H1 (cell line): ENCODE data around the gene NPBWR2. TPM values are rescaled to one million over a fixed set of nuclear protein-coding genes. Genes with fewer than 3 reads are reported as not detected.

Experiments
- CTCF ChIA-PET: fragments of 300-600 bp; sonication (Branson Sonifier 250); formaldehyde crosslinking; loops from one replicate; lab custom pipeline; 2021; ENCODE audit not compliant: partially characterized antibody; lab: Charles Lee
- POLR2A ChIA-PET: fragments of 300-600 bp; sonication (Branson Sonifier 250); formaldehyde crosslinking; loops from one replicate; lab custom pipeline; 2021; ENCODE audit warnings: inconsistent platforms; ENCODE audit not compliant: partially characterized antibody; lab: Charles Lee
- DNase-seq, 2 experiments: peaks; one replicate each; pipeline versions ENCODE4 v3.0.0 to v3.0.0-alpha.2; 2010 to 2022; ENCODE audit warnings: low spot score in 2 of 2, low read depth in 1 of 2, mixed read lengths in 1 of 2
- FAIRE-seq: peaks from 2 replicates; lab custom pipeline; 2011; peaks lifted over from hg19 to GRCh38; lab: Jason Lieb, UNC
- H2AFZ ChIP-seq: 2 replicates; pipeline ENCODE4 v1.8.1; 2012; ENCODE audit warnings: low read length, inconsistent platforms
- H2AK5ac ChIP-seq: 2 replicates; pipeline ENCODE4 v1.6.1; 2013; ENCODE audit warnings: low read depth, low read length
- H2BK120ac ChIP-seq: replicated peaks from 2 replicates; pipeline ENCODE3; 2013; ENCODE audit warnings: low read depth, low read length, inconsistent platforms
- H2BK12ac ChIP-seq: 2 replicates; pipeline ENCODE4 v1.6.1; 2013; ENCODE audit warnings: low read depth, low read length
- H2BK15ac ChIP-seq: 2 replicates; pipeline ENCODE4 v1.6.1; 2013; ENCODE audit warnings: low read length
- H2BK20ac ChIP-seq: 2 replicates; pipeline ENCODE4 v1.6.1; 2013; ENCODE audit warnings: low read length
- H2BK5ac ChIP-seq: 2 replicates; pipeline ENCODE4 v1.6.1; 2013; ENCODE audit warnings: low read depth, low read length
- H3K14ac ChIP-seq: 2 replicates; pipeline ENCODE4 v1.6.1; 2013; ENCODE audit warnings: inconsistent platforms; ENCODE audit not compliant: insufficient read length
- H3K18ac ChIP-seq: 2 replicates; pipeline ENCODE4 v1.6.1; 2013; ENCODE audit warnings: low read length; ENCODE audit errors: extremely low read depth
- H3K23ac ChIP-seq: 2 replicates; pipeline ENCODE4 v1.6.1; 2013; ENCODE audit warnings: inconsistent platforms; ENCODE audit not compliant: insufficient read length
- H3K23me2 ChIP-seq: 2 replicates; pipeline ENCODE4 v1.6.1; 2013; ENCODE audit warnings: low read depth, low read length
- H3K27ac ChIP-seq: 2 replicates; pipeline ENCODE4 v1.6.1; 2011; ENCODE audit warnings: low read depth, low read length, inconsistent platforms
- H3K27me3 ChIP-seq, 4 experiments: replicated peaks in 1 of 4; 1 replicate in 1 of 4; 2 replicates in 3 of 4; pipeline versions ENCODE4 v1.6.1 to v1.8.1; 2011 to 2013; ENCODE audit warnings: low read length in 3 of 4, mild to moderate bottlenecking in 3 of 4, inconsistent platforms in 2 of 4, mixed read lengths in 2 of 4, moderate library complexity in 1 of 4; ENCODE audit not compliant: control insufficient read depth in 3 of 4, insufficient read depth in 3 of 4; ENCODE audit errors: extremely low read depth in 1 of 4
- H3K36me3 ChIP-seq, 4 experiments: 2 replicates each; pipeline versions ENCODE4 v1.6.1 to v1.8.1; 2011 to 2013; ENCODE audit warnings: mild to moderate bottlenecking in 4 of 4, low read length in 3 of 4, moderate library complexity in 2 of 4, control low read depth in 1 of 4, inconsistent platforms in 1 of 4; ENCODE audit not compliant: insufficient read depth in 4 of 4, control insufficient read depth in 2 of 4
- H3K4ac ChIP-seq: replicated peaks from 2 replicates; pipeline ENCODE3; 2013; ENCODE audit warnings: low read length, low read depth, mixed read lengths, inconsistent platforms; ENCODE audit not compliant: insufficient read length
- H3K4me1 ChIP-seq, 4 experiments: replicated peaks in 1 of 4; 1 replicate in 1 of 4; 2 replicates in 3 of 4; pipeline versions ENCODE4 v1.6.1 to v1.8.1; 2011 to 2013; ENCODE audit warnings: low read length in 3 of 4, inconsistent platforms in 2 of 4, mixed read lengths in 1 of 4; ENCODE audit not compliant: insufficient read depth in 4 of 4, control insufficient read depth in 3 of 4
- H3K4me2 ChIP-seq, 2 experiments: 2 replicates each; pipeline versions ENCODE4 v1.6.1 to v1.8.1; 2011 to 2013; ENCODE audit warnings: low read depth in 2 of 2, low read length in 2 of 2, control low read depth in 1 of 2, inconsistent platforms in 1 of 2, mild to moderate bottlenecking in 1 of 2; ENCODE audit not compliant: insufficient read depth in 1 of 2
- H3K4me3 ChIP-seq, 4 experiments: fragments of 200-600, 300-600 bp in 1 of 4; sonication (generic), shearing (Covaris generic), sonication (Bioruptor Twin) in 1 of 4; 2 replicates each; pipeline versions ENCODE4 v1.5.1 to v1.8.1; 2011 to 2016; ENCODE audit warnings: low read length in 4 of 4, low read depth in 3 of 4, control low read depth in 2 of 4, inconsistent platforms in 2 of 4, mild to moderate bottlenecking in 2 of 4, mixed read lengths in 1 of 4, moderate library complexity in 1 of 4; ENCODE audit not compliant: insufficient read depth in 2 of 4; ENCODE audit errors: extremely low read depth in 1 of 4
- H3K56ac ChIP-seq: replicated peaks from 2 replicates; pipeline ENCODE3; 2013; ENCODE audit warnings: low read depth, mild to moderate bottlenecking, mixed read lengths, low read length, inconsistent platforms; ENCODE audit not compliant: insufficient read length
- H3K79me1 ChIP-seq: 2 replicates; pipeline ENCODE4 v1.6.1; 2013; ENCODE audit warnings: low read depth, low read length, control low read depth
- H3K79me2 ChIP-seq, 2 experiments: 2 replicates each; pipeline versions ENCODE4 v1.6.1 to v1.8.1; 2012 to 2013; ENCODE audit warnings: low read length in 2 of 2, mild to moderate bottlenecking in 2 of 2, inconsistent platforms in 1 of 2; ENCODE audit not compliant: insufficient read depth in 2 of 2, control insufficient read depth in 1 of 2
- H3K9ac ChIP-seq, 4 experiments: replicated peaks in 1 of 4; 1 replicate in 1 of 4; 2 replicates in 3 of 4; pipeline versions ENCODE4 v1.6.1 to v1.8.1; 2011 to 2013; ENCODE audit warnings: low read depth in 3 of 4, low read length in 3 of 4, control low read depth in 2 of 4, mild to moderate bottlenecking in 2 of 4, moderate library complexity in 2 of 4, inconsistent platforms in 1 of 4; ENCODE audit errors: extremely low read depth in 1 of 4
- H3K9me3 ChIP-seq, 2 experiments: 2 replicates each; pipeline versions ENCODE4 v1.6.1 to v1.8.1; 2012 to 2013; ENCODE audit warnings: mild to moderate bottlenecking in 2 of 2, moderate library complexity in 2 of 2, control low read depth in 1 of 2, inconsistent platforms in 1 of 2, low read depth in 1 of 2, low read length in 1 of 2, mixed read lengths in 1 of 2; ENCODE audit not compliant: insufficient read depth in 2 of 2
- H4K20me1 ChIP-seq, 2 experiments: replicated peaks in 1 of 2; 2 replicates each; pipeline versions ENCODE3 to v1.8.1; 2011 to 2013; ENCODE audit warnings: inconsistent platforms in 2 of 2, low read length in 2 of 2, mild to moderate bottlenecking in 1 of 2; ENCODE audit not compliant: insufficient read depth in 2 of 2, control insufficient read depth in 1 of 2
- H4K5ac ChIP-seq: 2 replicates; pipeline ENCODE4 v1.6.1; 2013; ENCODE audit warnings: low read length, low read depth, mixed read lengths, inconsistent platforms; ENCODE audit not compliant: insufficient read length
- H4K8ac ChIP-seq: 2 replicates; pipeline ENCODE4 v1.8.0; 2013; ENCODE audit warnings: mild to moderate bottlenecking, moderate library complexity, low read length, inconsistent platforms; ENCODE audit not compliant: insufficient read depth; ENCODE audit errors: extremely low read depth
- H4K91ac ChIP-seq: replicated peaks from 2 replicates; pipeline ENCODE3; 2013; ENCODE audit warnings: low read length, mixed read lengths, inconsistent platforms; ENCODE audit not compliant: insufficient read length
- ASH2L ChIP-seq: fragments of 200-600, 300-600 bp; sonication (generic); IDR thresholded peaks from one replicate; pipeline ENCODE4 v1.7.1; 2017; ENCODE audit warnings: low read length
- BCL11A ChIP-seq, 2 experiments: IDR thresholded peaks; one replicate each; pipeline ENCODE4 v1.6.1; 2011; ENCODE audit warnings: low read depth in 2 of 2, low read length in 2 of 2, mild to moderate bottlenecking in 2 of 2
- CBX5 ChIP-seq: fragments of 300-800, 300-1000 bp; sonication (generic); IDR thresholded peaks from 2 replicates; pipeline ENCODE4 v1.7.1; 2016; ENCODE audit warnings: antibody characterized with exemption, low read length, low read depth
- CHD1 ChIP-seq: IDR thresholded peaks from 2 replicates; pipeline ENCODE4 v1.6.1; 2012; ENCODE audit warnings: low read depth, low read length, improper control_type of control experiment
- EGR1 ChIP-seq: IDR thresholded peaks from 2 replicates; pipeline ENCODE4 v1.6.1; 2011; ENCODE audit warnings: low read depth, low read length, borderline replicate concordance
- GTF2F1 ChIP-seq: IDR thresholded peaks from 2 replicates; pipeline ENCODE4 v1.6.1; 2012; ENCODE audit warnings: low read depth, low read length, improper control_type of control experiment, borderline replicate concordance
- PHF8 ChIP-seq: fragments of 200-600 bp; sonication (generic); conservative IDR thresholded peaks from 2 replicates; pipeline ENCODE4 v1.7.1; 2012; ENCODE audit warnings: low read depth, mild to moderate bottlenecking, inconsistent platforms, low read length, moderate library complexity
- POLR2A ChIP-seq, 2 experiments: IDR thresholded peaks; 1 replicate in 1 of 2; 2 replicates in 1 of 2; pipeline ENCODE4 v1.6.1; 2011; ENCODE audit warnings: low read depth in 2 of 2, low read length in 2 of 2, mild to moderate bottlenecking in 2 of 2; ENCODE audit errors: control extremely low read depth in 1 of 2
- POLR2AphosphoS5 ChIP-seq: IDR thresholded peaks from 2 replicates; pipeline ENCODE4 v1.6.1; 2011; ENCODE audit warnings: low read depth, low read length
- POU5F1 ChIP-seq: IDR thresholded peaks from 2 replicates; pipeline ENCODE4 v1.6.1; 2011; ENCODE audit warnings: low read depth, mild to moderate bottlenecking, low read length, moderate library complexity
- RAD21 ChIP-seq, 2 experiments: IDR thresholded peaks in 1 of 2; conservative IDR thresholded peaks in 1 of 2; 2 replicates each; pipeline ENCODE4 v1.6.1; 2011; ENCODE audit warnings: low read depth in 2 of 2, low read length in 2 of 2, improper control_type of control experiment in 1 of 2, inconsistent platforms in 1 of 2, mild to moderate bottlenecking in 1 of 2, moderate library complexity in 1 of 2
- RNF2 ChIP-seq: fragments of 200-900, 300-1000 bp; sonication (generic); IDR thresholded peaks from 2 replicates; pipeline ENCODE4 v1.7.1; 2016; ENCODE audit warnings: borderline replicate concordance, low read depth, mild to moderate bottlenecking, antibody characterized with exemption, low read length; ENCODE audit not compliant: poor library complexity, severe bottlenecking; ENCODE audit errors: missing control alignments
- RXRA ChIP-seq: IDR thresholded peaks from 2 replicates; pipeline ENCODE4 v1.6.1; 2011; ENCODE audit warnings: low read depth, mild to moderate bottlenecking, low read length, moderate library complexity; ENCODE audit not compliant: insufficient read depth
- TAF1 ChIP-seq: IDR thresholded peaks from 2 replicates; pipeline ENCODE4 v1.6.1; 2011; ENCODE audit warnings: mild to moderate bottlenecking, low read depth, low read length
- TCF12 ChIP-seq: IDR thresholded peaks from 2 replicates; pipeline ENCODE4 v1.6.1; 2011; ENCODE audit warnings: low read depth, mild to moderate bottlenecking, low read length
- WGBS, 2 experiments: shearing (Covaris generic) in 1 of 2; methylation state at CpG; one replicate each; pipeline versions ENCODE4 v1.1.6 to v1.1.7; 2013 to 2015; ENCODE audit warnings: low lambda C conversion rate in 2 of 2, mixed read lengths in 2 of 2, inconsistent platforms in 1 of 2, low coverage in 1 of 2, missing lambda C conversion rate in 1 of 2; ENCODE audit not compliant: insufficient replicate concordance in 2 of 2, insufficient coverage in 1 of 2, insufficient read length in 1 of 2; ENCODE audit errors: extremely low coverage in 1 of 2, missing lambda C conversion rate in 1 of 2; 5-methylcytosine and 5-hydroxymethylcytosine counted together
- polyA plus RNA-seq, 7 experiments: library from polyadenylated mRNA; depleted of rRNA in 3 of 7; stranded (reverse) in 5 of 7; unstranded in 2 of 7; fragments of >200 nt in 5 of 7; fragments of 200-250 nt in 2 of 7; gene quantifications; 1 replicate in 5 of 7; 2 replicates in 1 of 7; 4 replicates in 1 of 7; pipeline versions ENCODE4 v1.2.1 to v1.2.3, GENCODE V29; 2011 to 2013; ENCODE audit warnings: missing spikeins in 2 of 7, mixed read lengths in 2 of 7
- total RNA-seq: library from RNA; stranded (reverse); fragmentation: NEBNext Ultra II Directional; extraction: Animal tissue kit (Norgen Biotek cat#: 25700); gene quantifications from 2 replicates; pipeline ENCODE4 v1.2.1, GENCODE V29; 2021

The NPBWR2 gene
- total and polyA plus RNA-seq, 2 of the 8 experiments (the other 6 are each of a cell fraction or from before 2014, with no cell fraction given) = not detected

- H3K4me2 ChIP-seq = no peak overlapping the region
- H3K9ac ChIP-seq = no peak overlapping the region
- H4K5ac ChIP-seq = no peak overlapping the region
- no peak overlapping the region for H3K14ac ChIP-seq
- no peak overlapping the region for H2BK20ac ChIP-seq
- no peak overlapping the region for H3K4me3 ChIP-seq
- H3K23ac ChIP-seq = no peak overlapping the region
- H3K36me3 ChIP-seq = no peaks in the 10 kb centered on the region
- no peak overlapping the region for H3K18ac ChIP-seq
- DNase-seq = no peak
- no peak overlapping the region for H3K27ac ChIP-seq
- no peaks in the 10 kb centered on the region for H3K79me2 ChIP-seq
- H3K27me3 ChIP-seq = peaks cover 0 to 2% (median 0%) of the 10 kb centered on the region in 4 experiments; a peak in 2 of 7 replicates
- no peaks in the 10 kb centered on the region for H3K9me3 ChIP-seq
- no peaks in the 10 kb centered on the region; the same call in 1 of the 2 replicates for H3K23me2 ChIP-seq
- peaks cover 0 to 22% (median 14%) of the 10 kb centered on the region in 4 experiments; a peak in 6 of 7 replicates for H3K4me1 ChIP-seq
- H2BK120ac ChIP-seq = no peak overlapping the region
- H3K56ac ChIP-seq = no peak overlapping the region
- no peak overlapping the region for H2AFZ ChIP-seq
- POLR2A ChIA-PET = no interaction called here
- no peaks in the 10 kb centered on the region for H4K20me1 ChIP-seq
- no peak for FAIRE-seq
- H2AK5ac ChIP-seq = no peak overlapping the region
- no peak overlapping the region; the same call in 1 of the 2 replicates for H4K8ac ChIP-seq
- H2BK5ac ChIP-seq = no peak overlapping the region
- H2BK15ac ChIP-seq = no peak overlapping the region
- no peak overlapping the region for H3K4ac ChIP-seq
- no peak overlapping the region for H4K91ac ChIP-seq
- H2BK12ac ChIP-seq = no peak overlapping the region
- CTCF ChIA-PET = interaction anchor here (1.0 to 15.0 kb wide), 9 partner anchors 8 to 521 kb away, joined by 3 to 139 read pairs (median 6); partner anchors contain the start of genes C20orf204, LKAAEAR1, OPRL1 and PRPF6
- no peaks in the 10 kb centered on the region for H3K79me1 ChIP-seq
- 87% methylated on average over 12 of the region's 12 CpGs; no CpG with 5 or more reads in 1 of the 2 experiments for WGBS, 2 experiments
- TF ChIP-seq POLR2A (IDR thresholded peaks at IDR 0.05; ENCODE audit: control extremely low read depth in 1 of 2, low read depth in 2 of 2, low read length in 2 of 2) (no peak), GTF2F1 (no peak), RNF2 (no peak), TAF1 (no peak), POLR2AphosphoS5 (no peak), RXRA (no peak), TCF12 (no peak), POU5F1 (no peak), CBX5 (no peak), ASH2L (no peak), CHD1 (no peak), RAD21 (IDR thresholded peaks at IDR 0.05 in 1 of 2, conservative IDR thresholded peaks at IDR 0.05 in 1 of 2; ENCODE audit: low read depth in 2 of 2, low read length in 2 of 2) (no peak), PHF8 (no peak), EGR1 (no peak), BCL11A (IDR thresholded peaks at IDR 0.05; ENCODE audit: low read depth in 2 of 2, low read length in 2 of 2) (no peak)
Observed at GRCh38 chr20:64058536-64058935, 48.8 kb downstream of the NPBWR2 start.
